GM19238 (cell line): ENCODE data around the gene ZNF592.

Source experiments
- DNase-seq: peaks from one replicate; pipeline ENCODE4 v3.0.0; 2011; ENCODE audit warnings: low spot score; ENCODE audit not compliant: insufficient read length

Gene ZNF592

GRCh38 chr15:84855765-84856164, 107.4 kb downstream of the ZNF592 start:
- no peak for DNase-seq
